AG09319 (cell line): ENCODE data around the gene ADCYAP1.

Source experiments
- DNase-seq: peaks from one replicate; pipeline ENCODE4 v3.0.0-alpha.2; 2010; ENCODE audit warnings: low read depth; ENCODE audit errors: extremely low read depth
- TF ChIP-seq, protein P1 (sequence below): IDR thresholded peaks from 2 replicates; pipeline ENCODE4 v1.5.1; 2011; ENCODE audit warnings: low read depth, mild to moderate bottlenecking, inconsistent platforms, low read length, moderate library complexity

Gene ADCYAP1

DNA sequence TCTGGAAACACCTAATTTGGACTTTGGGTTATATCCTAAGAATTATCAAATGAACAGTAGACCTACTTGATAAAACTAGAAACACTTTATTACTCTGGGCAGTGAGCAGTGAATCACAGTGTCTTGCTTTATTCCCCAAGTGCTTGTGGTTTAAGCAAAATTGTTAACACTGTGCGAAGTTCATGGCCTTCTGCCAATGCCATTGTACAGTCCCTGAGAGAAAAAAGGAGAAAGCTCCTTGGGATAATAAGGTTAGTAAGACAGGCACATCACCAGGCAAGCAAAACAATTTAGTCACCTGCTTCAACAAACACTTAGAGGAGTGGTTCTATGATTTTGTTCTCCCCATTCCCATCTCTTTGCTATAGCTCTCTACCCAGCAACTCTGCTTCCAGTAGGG is 39.8 kb downstream of the ADCYAP1 start:
- TF ChIP-seq, protein P1, sequence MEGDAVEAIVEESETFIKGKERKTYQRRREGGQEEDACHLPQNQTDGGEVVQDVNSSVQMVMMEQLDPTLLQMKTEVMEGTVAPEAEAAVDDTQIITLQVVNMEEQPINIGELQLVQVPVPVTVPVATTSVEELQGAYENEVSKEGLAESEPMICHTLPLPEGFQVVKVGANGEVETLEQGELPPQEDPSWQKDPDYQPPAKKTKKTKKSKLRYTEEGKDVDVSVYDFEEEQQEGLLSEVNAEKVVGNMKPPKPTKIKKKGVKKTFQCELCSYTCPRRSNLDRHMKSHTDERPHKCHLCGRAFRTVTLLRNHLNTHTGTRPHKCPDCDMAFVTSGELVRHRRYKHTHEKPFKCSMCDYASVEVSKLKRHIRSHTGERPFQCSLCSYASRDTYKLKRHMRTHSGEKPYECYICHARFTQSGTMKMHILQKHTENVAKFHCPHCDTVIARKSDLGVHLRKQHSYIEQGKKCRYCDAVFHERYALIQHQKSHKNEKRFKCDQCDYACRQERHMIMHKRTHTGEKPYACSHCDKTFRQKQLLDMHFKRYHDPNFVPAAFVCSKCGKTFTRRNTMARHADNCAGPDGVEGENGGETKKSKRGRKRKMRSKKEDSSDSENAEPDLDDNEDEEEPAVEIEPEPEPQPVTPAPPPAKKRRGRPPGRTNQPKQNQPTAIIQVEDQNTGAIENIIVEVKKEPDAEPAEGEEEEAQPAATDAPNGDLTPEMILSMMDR = no peak
- DNase-seq = no peak

DNA sequence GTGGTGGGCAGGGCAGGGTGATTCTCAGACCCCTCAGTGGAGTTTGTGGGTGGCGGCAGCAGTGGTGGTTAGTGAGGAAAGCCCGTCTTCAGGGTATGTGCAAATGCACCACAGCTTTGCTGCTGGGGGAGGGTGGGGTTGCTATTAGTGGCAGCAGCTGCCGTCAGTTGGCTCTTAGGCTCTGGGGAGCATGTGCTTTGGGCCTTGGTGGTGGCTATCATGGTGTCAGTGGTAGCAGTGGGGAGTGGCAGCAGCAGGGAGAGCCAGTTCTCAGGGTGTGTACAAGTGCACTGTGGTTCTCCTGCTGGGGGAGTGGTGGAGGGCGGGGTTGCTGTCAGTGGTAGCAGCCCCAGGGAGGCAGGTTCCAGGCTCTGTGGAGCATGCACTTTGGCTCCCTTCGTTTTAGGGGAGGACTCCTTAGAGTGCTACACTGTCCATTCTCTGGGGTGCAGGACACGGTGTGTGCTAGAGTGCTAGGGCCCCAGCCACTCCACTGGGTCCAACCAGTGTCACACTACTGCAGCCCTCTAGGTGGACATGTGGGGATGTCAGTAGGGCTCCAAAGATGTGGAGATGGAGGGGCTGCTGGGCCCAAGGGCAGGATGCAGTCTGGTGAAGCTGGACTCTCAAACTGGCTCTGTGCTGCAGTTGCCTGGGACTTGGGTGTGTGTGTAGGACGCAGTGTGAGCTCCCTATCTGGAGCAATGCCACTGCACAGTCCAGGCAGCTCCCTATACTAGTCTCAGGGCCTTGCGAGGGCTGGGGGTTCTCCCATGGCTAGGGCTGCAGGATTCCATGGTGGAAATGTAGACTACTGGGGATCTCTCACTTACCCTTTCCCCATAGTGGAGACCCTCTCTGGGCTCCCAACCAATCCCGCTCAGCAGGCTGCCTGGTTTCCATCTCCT is 45.3 kb downstream of the ADCYAP1 start:
- no peak for DNase-seq
- TF ChIP-seq, protein P1 = no peak

DNA sequence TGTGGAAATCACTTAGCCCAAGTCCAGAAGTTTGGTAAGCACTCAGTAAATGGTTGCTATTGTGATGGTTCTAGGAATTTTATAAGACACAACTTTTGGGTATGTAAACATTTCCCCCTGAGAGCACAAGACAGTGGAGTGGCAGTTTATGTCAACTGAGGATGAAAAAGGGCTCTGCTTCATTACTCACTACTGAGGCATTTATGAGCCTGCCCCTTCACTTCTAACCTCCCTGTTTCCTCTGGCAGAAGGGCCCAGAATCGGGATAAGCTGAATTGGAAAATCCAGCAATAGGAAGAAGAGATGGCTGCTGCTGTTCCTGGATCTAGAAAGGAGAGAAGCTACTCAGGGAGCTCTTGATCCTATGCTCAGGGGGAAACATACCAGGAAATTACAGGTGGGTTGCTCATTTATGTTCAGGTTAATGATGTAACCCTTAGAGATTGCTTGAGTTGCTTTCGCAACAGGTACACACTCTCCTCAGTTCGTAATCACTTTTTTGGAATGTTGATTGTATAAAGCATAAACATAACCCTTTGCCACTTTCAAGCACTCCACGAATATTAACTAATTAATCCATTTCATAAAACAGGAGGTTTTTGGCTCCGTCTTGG is 46.3 kb downstream of the ADCYAP1 start:
- TF ChIP-seq, protein P1 = no peak
- DNase-seq = no peak

DNA sequence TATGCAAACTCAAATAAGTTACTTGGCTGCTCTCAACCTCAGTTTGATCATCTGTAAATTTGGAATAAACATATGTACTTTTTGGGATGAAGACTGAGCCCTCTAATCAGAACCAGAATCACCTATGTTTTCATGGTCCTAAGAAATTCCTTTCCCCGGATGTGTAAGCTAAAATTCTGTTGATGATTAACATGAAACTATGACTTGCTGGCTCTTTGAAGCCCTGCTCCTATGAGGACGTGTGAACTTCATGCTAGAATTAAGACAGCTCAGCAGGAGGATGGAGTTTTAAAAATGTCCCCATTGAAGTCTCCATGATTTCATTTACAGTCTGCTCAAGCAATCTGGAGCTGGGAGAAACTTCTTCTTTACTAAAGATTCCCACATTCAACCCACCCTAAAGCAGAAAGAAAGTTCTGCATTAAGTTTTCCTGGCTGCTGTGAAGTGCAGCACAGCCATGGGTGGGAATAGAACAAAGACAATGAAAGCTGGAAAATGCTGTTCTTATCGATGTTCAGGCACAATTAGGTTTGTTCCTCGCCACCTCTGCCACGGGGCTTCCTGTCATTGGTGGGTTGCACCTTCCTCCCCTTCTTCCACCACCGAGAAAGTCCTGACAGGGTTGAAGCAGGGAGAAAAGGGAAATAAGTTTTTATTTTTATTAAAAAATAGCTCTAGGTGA is 50.9 kb downstream of the ADCYAP1 start:
- DNase-seq = no peak
- TF ChIP-seq, protein P1 = no peak

DNA sequence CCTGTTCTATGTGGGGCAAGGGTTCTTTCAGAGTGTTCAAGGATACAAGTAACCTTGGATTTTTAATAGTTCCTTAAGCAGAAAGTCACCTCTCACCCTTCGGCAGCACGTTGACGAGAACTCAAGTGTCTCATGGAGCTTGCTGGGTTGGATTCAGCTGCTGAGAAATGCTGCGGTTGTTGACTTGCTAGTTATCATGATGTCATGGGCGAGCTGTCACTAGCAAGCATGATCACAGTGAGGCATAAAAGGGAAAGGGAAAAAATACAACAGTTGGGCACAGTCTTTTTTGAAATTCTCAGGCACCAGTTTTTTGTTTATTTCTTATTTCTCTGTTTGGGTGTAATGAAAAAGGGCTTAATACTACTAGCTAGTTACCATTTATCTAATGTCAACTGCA is 53.2 kb downstream of the ADCYAP1 start:
- no peak for DNase-seq
- TF ChIP-seq, protein P1 = no peak

DNA sequence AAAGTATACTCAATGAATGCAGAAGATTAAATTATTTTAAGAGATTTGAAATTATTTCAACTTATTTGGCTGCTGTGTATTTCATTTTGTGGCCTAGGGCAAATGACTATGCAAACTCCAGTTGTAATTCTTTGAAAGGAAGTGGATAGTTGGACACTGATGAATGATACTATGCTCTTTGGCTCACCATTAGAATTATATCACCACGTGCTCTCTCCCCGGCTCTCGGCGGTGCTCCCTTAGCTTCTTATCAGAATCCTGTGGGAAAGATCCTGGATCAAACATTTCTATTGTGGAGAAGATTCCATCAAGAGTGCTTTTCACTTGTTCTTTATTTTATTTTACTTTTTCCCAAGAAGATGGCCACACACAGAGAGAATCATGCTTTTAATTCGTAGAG is 55.2 kb downstream of the ADCYAP1 start:
- DNase-seq = no peak
- TF ChIP-seq, protein P1 = no peak
